Keratinocyte (primary cell): ENCODE measurements around the gene ARVCF. TPM values are rescaled to one million over a fixed set of nuclear protein-coding genes. Genes with fewer than 3 reads are reported as not detected.

Experiments
- DNase-seq: peaks from one replicate; pipeline ENCODE4 v3.0.0-alpha.2; 2011; ENCODE audit warnings: low read depth, missing footprints, low spot score
- FAIRE-seq: peaks from 2 replicates; lab custom pipeline; 2011; peaks lifted over from hg19 to GRCh38; lab: Jason Lieb, UNC
- H2AFZ ChIP-seq: 2 replicates; pipeline ENCODE4 v1.6.0; 2012; ENCODE audit warnings: low read length, control low read depth, inconsistent platforms; ENCODE audit not compliant: control insufficient read depth
- H3K27ac ChIP-seq: 2 replicates; pipeline ENCODE4 v1.5.1; 2011; ENCODE audit warnings: low read length; ENCODE audit not compliant: control insufficient read depth, insufficient read depth
- H3K27me3 ChIP-seq: 3 replicates; pipeline ENCODE4 v1.6.0; 2011; ENCODE audit warnings: low read length; ENCODE audit not compliant: control insufficient read depth, insufficient read depth; ENCODE audit errors: extremely low read depth
- H3K36me3 ChIP-seq, 2 experiments: 2 replicates in 1 of 2; 3 replicates in 1 of 2; pipeline ENCODE4 v1.5.1; 2011; ENCODE audit warnings: low read length in 2 of 2, mild to moderate bottlenecking in 1 of 2; ENCODE audit not compliant: control insufficient read depth in 2 of 2, insufficient read depth in 2 of 2; ENCODE audit errors: extremely low read depth in 1 of 2
- H3K4me1 ChIP-seq: 3 replicates; pipeline ENCODE4 v1.5.1; 2011; ENCODE audit warnings: low read length; ENCODE audit not compliant: control insufficient read depth, insufficient read depth; ENCODE audit errors: extremely low read depth
- H3K4me2 ChIP-seq: 3 replicates; pipeline ENCODE4 v1.6.0; 2011; ENCODE audit warnings: low read depth, low read length; ENCODE audit not compliant: control insufficient read depth, insufficient read depth; ENCODE audit errors: extremely low read depth
- H3K4me3 ChIP-seq, 3 experiments: fragments of 200-600 bp in 1 of 3; sonication (generic) in 1 of 3; 2 replicates in 2 of 3; 3 replicates in 1 of 3; pipeline ENCODE4 v1.5.1; 2011 to 2016; ENCODE audit warnings: low read length in 3 of 3, mild to moderate bottlenecking in 3 of 3, control low read depth in 2 of 3, inconsistent platforms in 1 of 3, low read depth in 1 of 3, mixed read lengths in 1 of 3, mixed run types in 1 of 3, moderate library complexity in 1 of 3; ENCODE audit not compliant: control insufficient read depth in 2 of 3, insufficient read depth in 2 of 3; ENCODE audit errors: extremely low read depth in 1 of 3
- H3K79me2 ChIP-seq: 2 replicates; pipeline ENCODE4 v1.6.0; 2012; ENCODE audit warnings: low read length; ENCODE audit not compliant: control insufficient read depth, insufficient read depth
- H3K9ac ChIP-seq: 3 replicates; pipeline ENCODE4 v1.6.0; 2011; ENCODE audit warnings: low read length; ENCODE audit not compliant: control insufficient read depth, insufficient read depth; ENCODE audit errors: extremely low read depth
- H3K9me1 ChIP-seq: 3 replicates; pipeline ENCODE4 v1.6.0; 2011; ENCODE audit warnings: low read length; ENCODE audit not compliant: control insufficient read depth, insufficient read depth; ENCODE audit errors: extremely low read depth
- H3K9me3 ChIP-seq: 2 replicates; pipeline ENCODE4 v1.5.1; 2012; ENCODE audit warnings: low read depth, low read length; ENCODE audit not compliant: control insufficient read depth
- H4K20me1 ChIP-seq: 3 replicates; pipeline ENCODE4 v1.6.0; 2011; ENCODE audit warnings: low read length; ENCODE audit not compliant: control insufficient read depth, insufficient read depth; ENCODE audit errors: extremely low read depth
- CTCF ChIP-seq, 3 experiments: IDR thresholded peaks in 1 of 3; conservative IDR thresholded peaks in 1 of 3; optimal IDR thresholded peaks in 1 of 3; 2 replicates in 2 of 3; 3 replicates in 1 of 3; pipeline versions ENCODE3 to v1.5.1; 2011; ENCODE audit warnings: low read length in 3 of 3, mild to moderate bottlenecking in 3 of 3, moderate library complexity in 2 of 3, control low read depth in 1 of 3, inconsistent platforms in 1 of 3; ENCODE audit not compliant: insufficient read depth in 2 of 3; ENCODE audit errors: extremely low read depth in 1 of 3
- EZH2 ChIP-seq: IDR thresholded peaks from one replicate; pipeline ENCODE4 v1.6.1; 2012; ENCODE audit warnings: inconsistent platforms, mild to moderate bottlenecking, low read length, moderate library complexity
- dilution Hi-C: fragments of 300-500 bp; cut with MboI; formaldehyde crosslinking; loops from one replicate; pipeline ENCODE4 v1.7.0; 2020; ENCODE audit warnings: low sequenced_read_pairs; ENCODE audit not compliant: extremely low pct_ligation_motif_present
- polyA plus RNA-seq, 5 experiments: library from polyadenylated mRNA; depleted of rRNA in 3 of 5; stranded (reverse) in 3 of 5; stranded (forward) in 1 of 5; unstranded in 1 of 5; fragments of >200 nt; gene quantifications; 1 replicate in 1 of 5; 2 replicates in 3 of 5; 3 replicates in 1 of 5; pipeline versions ENCODE4 v1.2.1 to v1.2.3, GENCODE V29; 2011 to 2012; ENCODE audit warnings: missing spikeins in 2 of 5, low read depth in 1 of 5, low replicate concordance in 1 of 5

The ARVCF gene
- polyA plus RNA-seq, 1 donor (not counting 4 experiments of a cell fraction or from before 2014, with no cell fraction given): 5.7 TPM

GRCh38 chr22:20055144-20055543, 38.5 kb upstream of the ARVCF start:
- no peaks in the 10 kb centered on the region for H3K4me1 ChIP-seq
- H3K27me3 ChIP-seq: no peaks in the 10 kb centered on the region
- TF ChIP-seq CTCF (optimal IDR thresholded peaks at IDR 0.05 in 1 of 3, IDR thresholded peaks at IDR 0.05 in 1 of 3, conservative IDR thresholded peaks at IDR 0.05 in 1 of 3; ENCODE audit: extremely low read depth in 1 of 3, insufficient read depth in 2 of 3, low read length in 3 of 3) (no peak), EZH2 (no peak)
- H3K9ac ChIP-seq: no peak overlapping the region
- FAIRE-seq (no peak), DNase-seq (no peak)
- no peak overlapping the region for H3K27ac ChIP-seq
- H3K4me3 ChIP-seq: no peak overlapping the region
- H3K79me2 ChIP-seq: no peaks in the 10 kb centered on the region
- H3K9me1 ChIP-seq: no peaks in the 10 kb centered on the region
- H3K9me3 ChIP-seq: no peaks in the 10 kb centered on the region
- H3K4me2 ChIP-seq: no peak overlapping the region
- no peak overlapping the region for H2AFZ ChIP-seq
- H3K36me3 ChIP-seq: peaks cover 10 to 25% of the 10 kb centered on the region in 2 experiments
- no peaks in the 10 kb centered on the region for H4K20me1 ChIP-seq
- dilution Hi-C loops: no loop called here

- Histone ChIP-seq H3K4me1 (no peaks in the 10 kb centered on the region), H3K27ac (no peak overlapping the region), H3K9me3 (no peaks in the 10 kb centered on the region), H3K36me3 (peaks cover 10 to 25% of the 10 kb centered on the region in 2 experiments), H2AFZ (no peak overlapping the region), H3K9me1 (no peaks in the 10 kb centered on the region), H3K79me2 (no peaks in the 10 kb centered on the region), H3K27me3 (no peaks in the 10 kb centered on the region), H3K9ac (no peak overlapping the region), H3K4me2 (no peak overlapping the region), H4K20me1 (no peaks in the 10 kb centered on the region), H3K4me3 (no peak overlapping the region)
- dilution Hi-C loops: no loop called here
- no peak for TF ChIP-seq CTCF (optimal IDR thresholded peaks at IDR 0.05 in 1 of 3, IDR thresholded peaks at IDR 0.05 in 1 of 3, conservative IDR thresholded peaks at IDR 0.05 in 1 of 3; ENCODE audit: extremely low read depth in 1 of 3, insufficient read depth in 2 of 3, low read length in 3 of 3)
- DNase-seq: no peak
- no peak for FAIRE-seq
These were observed 37.9 kb upstream of the ARVCF start for GRCh38 chr22:20054485-20054884.
